HEK293T (cell line): Measurements from ENCODE around the gene SCAMP4.

ENCODE experiments used
- PKNOX1 ChIP-seq: fragments of 450-650 bp; IDR thresholded peaks from 2 replicates; pipeline ENCODE4 v1.6.1; 2016
- SP1 ChIP-seq: fragments of 450-650 bp; IDR thresholded peaks from 2 replicates; pipeline ENCODE4 v1.6.1; 2017
- SUZ12 ChIP-seq: fragments of 450-650 bp; IDR thresholded peaks from 2 replicates; pipeline ENCODE4 v1.6.1; 2016; ENCODE audit warnings: mild to moderate bottlenecking
- TARDBP ChIP-seq: fragments of 450-650 bp; IDR thresholded peaks from 2 replicates; pipeline ENCODE4 v1.6.1; 2016

- no peak for TF ChIP-seq SUZ12
- TF ChIP-seq SP1: no peak
- TF ChIP-seq PKNOX1: no peak
- TF ChIP-seq TARDBP: no peak
These were observed 27.2 kb downstream of the SCAMP4 start for GRCh38 chr19:1932395-1932794.
